D721Med (cell line): Measurements from ENCODE around the gene NUP50.

Experiments used
- DNase-seq: peaks from one replicate; pipeline ENCODE4 v3.0.0; 2011; ENCODE audit warnings: low spot score; ENCODE audit not compliant: insufficient read length
- FAIRE-seq: peaks from 2 replicates; lab custom pipeline; 2011; peaks lifted over from hg19 to GRCh38; lab: Jason Lieb, UNC
- CTCF ChIP-seq: IDR thresholded peaks from 2 replicates; pipeline ENCODE4 v1.5.1; 2012; ENCODE audit warnings: mild to moderate bottlenecking, control low read depth; ENCODE audit not compliant: insufficient read depth; ENCODE audit errors: missing control alignments

The NUP50 gene

GRCh38 chr22:45216133-45217003, 52.6 kb downstream of the NUP50 start:
- no peak for TF ChIP-seq CTCF
- FAIRE-seq, result no peak
- DNase-seq, result no peak

GRCh38 chr22:45217345-45217744, 53.6 kb downstream of the NUP50 start:
- DNase-seq (no peak), FAIRE-seq (no peak)
- no peak for TF ChIP-seq CTCF

- DNase-seq (no peak), FAIRE-seq (no peak)
Measured at GRCh38 chr22:45217806-45218205, 54.1 kb downstream of the NUP50 start.

GRCh38 chr22:45218976-45219375, 55.3 kb downstream of the NUP50 start:
- FAIRE-seq (no peak), DNase-seq (no peak)
- no peak for TF ChIP-seq CTCF

More at GRCh38 chr22:45217806-45218205, 54.1 kb downstream of the NUP50 start:
- no peak for TF ChIP-seq CTCF

GRCh38 chr22:45221201-45221600, 57.5 kb downstream of the NUP50 start:
- no peak for DNase-seq
- no peak for TF ChIP-seq CTCF
- FAIRE-seq, result no peak

GRCh38 chr22:45223304-45224117, 59.8 kb downstream of the NUP50 start:
- DNase-seq (no peak), FAIRE-seq (no peak)
- TF ChIP-seq CTCF, result no peak
